Measurements from ENCODE around the gene IPO11. TPM values are rescaled to one million over a fixed set of nuclear protein-coding genes. Genes with fewer than 3 reads are reported as not detected.
A peak's percentile ranks its signal among the peaks of the same experiment; 100 is the strongest.

IPO11 gene
- total and polyA plus RNA-seq, 7 experiments from 2014 or later = 5.9 to 29.0 (median 23.2) TPM

DNA sequence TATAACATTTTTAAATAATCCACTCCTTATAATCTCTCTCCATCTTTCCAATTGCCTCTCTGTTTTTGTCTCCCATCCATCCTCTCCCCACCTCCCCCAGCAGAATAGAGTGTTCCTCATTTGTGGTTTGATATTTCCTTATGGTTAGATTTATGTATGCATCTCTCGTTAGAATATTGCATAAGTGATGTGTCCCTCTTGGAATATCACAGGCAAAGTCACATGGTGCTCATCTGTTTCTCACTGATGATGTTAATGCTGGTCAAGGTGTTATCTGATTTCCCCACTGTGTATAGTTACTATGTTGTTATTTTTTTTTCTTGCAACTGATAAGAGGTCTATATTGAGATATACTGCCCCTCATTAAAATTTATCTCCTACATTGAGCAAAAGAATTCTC lies 162.9 kb downstream of the IPO11 start:
- Histone ChIP-seq H3K4me1 (ENCODE audit: control insufficient read depth in 2 of 2, insufficient read depth in 2 of 2, low read length in 2 of 2) (peaks cover 6 to 11% of the 10 kb centered on the region in 2 donors), H3K9me3 (ENCODE audit: control insufficient read depth in 2 of 3, low read length in 3 of 3) (no peaks in the 10 kb centered on the region), H3K4me3 (ENCODE audit: low read length) (no peak overlapping the region), H3K36me3 (ENCODE audit: control insufficient read depth in 2 of 3, insufficient read depth in 3 of 3, low read length in 3 of 3) (no peaks in the 10 kb centered on the region), H3K27me3 (ENCODE audit: control insufficient read depth in 2 of 2, insufficient read depth in 2 of 2, low read length in 2 of 2) (no peaks in the 10 kb centered on the region), H3K27ac (ENCODE audit: low read depth, low read length) (no peak overlapping the region)
- no peak for DNase-seq
- intact Hi-C loops (cut with micrococcal nuclease) = loop anchor here in 1 of 2 donors (10.0 kb wide), 1 partner anchor 271 kb away; the partner anchor contains the start of gene KIF2A
- Mint-ChIP-seq H3K27ac (peak overlapping the region in 8 of 9 donors; percentile 0 to 70 (median 41)), H3K9me3 (peaks cover 0 to 6% (median 0%) of the 10 kb centered on the region in 11 donors), H3K4me1 (peaks cover 13 to 61% (median 34%) of the 10 kb centered on the region in 7 donors), H3K36me3 (peaks cover 0 to 11% (median 7%) of the 10 kb centered on the region in 5 donors), H3K27me3 (no peaks in the 10 kb centered on the region), H3K4me3 (no peak overlapping the region)
- no peak for ATAC-seq
- CTCF ChIA-PET = no interaction called here
- POLR2A ChIA-PET = no interaction called here

DNA sequence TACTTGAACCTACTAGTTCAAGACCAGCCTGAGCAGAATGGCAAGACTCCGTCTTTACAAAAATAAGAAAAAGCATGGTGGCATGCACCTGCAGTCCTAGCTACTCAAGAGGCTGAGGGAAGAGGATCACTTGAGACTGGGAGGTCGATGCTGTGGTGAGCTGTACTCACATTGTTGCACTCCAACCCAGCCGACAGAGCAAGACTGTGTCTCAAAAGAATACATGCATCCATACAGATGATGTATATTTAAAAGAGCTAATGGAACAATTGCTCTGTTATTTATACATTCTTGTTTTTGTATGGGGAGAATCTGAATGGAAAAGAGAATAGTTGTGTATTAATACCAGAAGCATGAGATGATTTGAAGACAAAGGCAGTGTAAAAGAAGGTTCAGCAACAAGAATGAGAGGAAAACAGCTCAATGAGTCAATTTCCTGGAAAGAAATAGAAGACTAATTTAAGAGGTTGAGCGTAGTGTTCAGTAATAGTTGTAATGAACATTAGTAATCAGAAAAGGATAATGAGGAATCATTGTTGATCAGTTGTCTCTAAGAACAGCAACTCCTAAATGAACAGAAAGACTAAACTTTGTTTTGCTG lies 164.1 kb downstream of the IPO11 start:
- intact Hi-C loops (cut with micrococcal nuclease) = loop anchor here (2.0 to 10.0 kb wide), 2 partner anchors 272 kb away; partner anchors contain the start of gene KIF2A (in 1 of the 2)
- no peaks in the 10 kb centered on the region for H3K9me3 ChIP-seq (ENCODE audit: control insufficient read depth in 2 of 3, low read length in 3 of 3)
- H3K27ac ChIP-seq (ENCODE audit: low read depth, low read length) = no peak overlapping the region
- H3K27me3 ChIP-seq (ENCODE audit: control insufficient read depth in 2 of 2, insufficient read depth in 2 of 2, low read length in 2 of 2) = no peaks in the 10 kb centered on the region
- H3K27ac Mint-ChIP-seq = peak overlapping the region; percentile 2 to 75 (median 57)
- peaks cover 0 to 15% (median 10%) of the 10 kb centered on the region in 5 donors for H3K36me3 Mint-ChIP-seq
- H3K4me3 Mint-ChIP-seq = peak overlapping the region in 2 of 10 donors; percentile 13 to 36
- no peaks in the 10 kb centered on the region for H3K36me3 ChIP-seq (ENCODE audit: control insufficient read depth in 2 of 3, insufficient read depth in 3 of 3, low read length in 3 of 3)
- DNase-seq (no peak), ATAC-seq (no peak)
- ChIA-PET CTCF (no interaction called here), POLR2A (interaction anchor here (0.8 kb wide), 1 partner anchor 30 kb away, joined by 3 read pairs; no protein-coding TSS in a partner anchor)
- peaks cover 0 to 6% (median 0%) of the 10 kb centered on the region in 11 donors for H3K9me3 Mint-ChIP-seq
- H3K27me3 Mint-ChIP-seq = no peaks in the 10 kb centered on the region
- H3K4me1 ChIP-seq (ENCODE audit: control insufficient read depth in 2 of 2, insufficient read depth in 2 of 2, low read length in 2 of 2) = peaks cover 6 to 11% of the 10 kb centered on the region in 2 donors
- H3K4me3 ChIP-seq (ENCODE audit: low read length) = no peak overlapping the region
- peaks cover 13 to 71% (median 34%) of the 10 kb centered on the region in 7 donors for H3K4me1 Mint-ChIP-seq

GRCh38 chr5:62577488-62577887 lies 164.9 kb downstream of the IPO11 start:
- Mint-ChIP-seq H3K4me1 (peaks cover 17 to 79% (median 40%) of the 10 kb centered on the region in 7 donors), H3K27me3 (no peaks in the 10 kb centered on the region), H3K9me3 (peaks cover 0 to 6% (median 0%) of the 10 kb centered on the region in 11 donors), H3K4me3 (no peak overlapping the region), H3K27ac (peak overlapping the region in 5 of 9 donors; percentile 42 to 75 (median 70)), H3K36me3 (peaks cover 0 to 16% (median 10%) of the 10 kb centered on the region in 5 donors)
- H3K4me3 ChIP-seq (ENCODE audit: low read length) = no peak overlapping the region
- H3K9me3 ChIP-seq (ENCODE audit: control insufficient read depth in 2 of 3, low read length in 3 of 3) = no peaks in the 10 kb centered on the region
- ATAC-seq = no peak
- ChIA-PET POLR2A (interaction anchor here (0.6 kb wide), 1 partner anchor 121 kb away, joined by 3 read pairs; no protein-coding TSS in a partner anchor), CTCF (no interaction called here)
- no peaks in the 10 kb centered on the region for H3K36me3 ChIP-seq (ENCODE audit: control insufficient read depth in 2 of 3, insufficient read depth in 3 of 3, low read length in 3 of 3)
- peaks cover 6 to 11% of the 10 kb centered on the region in 2 donors for H3K4me1 ChIP-seq (ENCODE audit: control insufficient read depth in 2 of 2, insufficient read depth in 2 of 2, low read length in 2 of 2)
- intact Hi-C loops (cut with micrococcal nuclease) = loop anchor here (2.0 to 10.0 kb wide), 2 partner anchors 273 kb away; partner anchors contain the start of gene KIF2A (in 1 of the 2)
- DNase-seq = no peak
- H3K27ac ChIP-seq (ENCODE audit: low read depth, low read length) = no peak overlapping the region
- H3K27me3 ChIP-seq (ENCODE audit: control insufficient read depth in 2 of 2, insufficient read depth in 2 of 2, low read length in 2 of 2) = no peaks in the 10 kb centered on the region

DNA sequence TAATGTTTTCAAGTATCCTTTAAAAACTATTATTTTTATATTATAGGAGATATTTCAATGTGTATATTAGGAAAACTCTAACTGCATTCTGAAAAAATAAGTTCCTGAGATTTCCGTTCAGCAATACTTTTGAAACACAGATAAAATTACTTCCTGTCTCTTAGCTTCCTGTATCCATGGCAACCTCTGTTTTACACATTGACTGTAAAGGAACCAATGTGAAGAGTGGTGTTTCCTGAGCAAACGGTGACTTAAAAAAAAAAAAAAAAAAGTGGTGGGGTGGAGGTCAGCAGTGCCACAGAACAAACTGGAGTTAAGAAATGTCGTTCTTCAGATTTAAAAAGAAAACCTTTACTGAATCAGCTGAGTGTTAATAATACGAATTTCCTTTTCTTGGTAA lies 166.0 kb downstream of the IPO11 start, which contains the start of gene LRRC70:
Gene LRRC70 (plus strand): TSS at position 280 of the 400 bp plus-strand sequence. CDS start 620 bp downstream, outside the sequence.
- Mint-ChIP-seq H3K9me3 (peaks cover 0 to 6% (median 0%) of the 10 kb centered on the region in 11 donors), H3K27ac (peak within 1 kb of the TSS; percentile 72 to 97 (median 85)), H3K4me1 (peaks cover 17 to 71% (median 41%) of the 10 kb centered on the region in 7 donors), H3K4me3 (peak within 1 kb of the TSS; percentile 46 to 91 (median 78)), H3K27me3 (no peaks in the 10 kb centered on the region), H3K36me3 (peaks cover 0 to 16% (median 10%) of the 10 kb centered on the region in 5 donors)
- Histone ChIP-seq H3K27ac (ENCODE audit: low read depth, low read length) (peak within 1 kb of the TSS; percentile 64), H3K9me3 (ENCODE audit: control insufficient read depth in 2 of 3, low read length in 3 of 3) (no peaks in the 10 kb centered on the region), H3K4me1 (ENCODE audit: control insufficient read depth in 2 of 2, insufficient read depth in 2 of 2, low read length in 2 of 2) (peaks cover 6 to 11% of the 10 kb centered on the region in 2 donors), H3K27me3 (ENCODE audit: control insufficient read depth in 2 of 2, insufficient read depth in 2 of 2, low read length in 2 of 2) (no peaks in the 10 kb centered on the region), H3K4me3 (ENCODE audit: low read length) (no peak within 1 kb of the TSS), H3K36me3 (ENCODE audit: control insufficient read depth in 2 of 3, insufficient read depth in 3 of 3, low read length in 3 of 3) (no peaks in the 10 kb centered on the region)
- ChIA-PET POLR2A (interaction anchor here (1.2 kb wide), 1 partner anchor 175 kb away, joined by 3 read pairs; the partner anchor contains the start of gene DIMT1), CTCF (interaction anchor here (0.6 to 0.8 kb wide), 2 partner anchors 169 to 1634 kb away, joined by 3 to 4 read pairs; partner anchors contain the start of genes ERCC8 and NDUFAF2)
- DNase-seq (peak in 7 of 9 donors; percentile 66 to 88 (median 83)), ATAC-seq (peak; percentile 95)
- intact Hi-C loops (cut with micrococcal nuclease) = loop anchor here (1.0 to 10.0 kb wide), 2 partner anchors 175 to 274 kb away; partner anchors contain the start of genes DIMT1 (in 1 of the 2) and KIF2A (in 1 of the 2)

DNA sequence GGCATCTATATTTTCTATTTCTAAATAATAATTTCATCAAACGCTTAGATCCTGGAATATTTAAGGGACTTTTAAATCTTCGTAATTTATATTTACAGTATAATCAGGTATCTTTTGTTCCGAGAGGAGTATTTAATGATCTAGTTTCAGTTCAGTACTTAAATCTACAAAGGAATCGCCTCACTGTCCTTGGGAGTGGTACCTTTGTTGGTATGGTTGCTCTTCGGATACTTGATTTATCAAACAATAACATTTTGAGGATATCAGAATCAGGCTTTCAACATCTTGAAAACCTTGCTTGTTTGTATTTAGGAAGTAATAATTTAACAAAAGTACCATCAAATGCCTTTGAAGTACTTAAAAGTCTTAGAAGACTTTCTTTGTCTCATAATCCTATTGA lies 167.2 kb downstream of the IPO11 start:
- no peak overlapping the region for H3K4me3 ChIP-seq (ENCODE audit: low read length)
- H3K36me3 Mint-ChIP-seq = peaks cover 0 to 16% (median 10%) of the 10 kb centered on the region in 5 donors
- peak overlapping the region in 6 of 10 donors; percentile 44 to 77 (median 68) for H3K4me3 Mint-ChIP-seq
- H3K27ac ChIP-seq (ENCODE audit: low read depth, low read length) = peak overlapping the region; percentile 64
- ATAC-seq (no peak), DNase-seq (no peak)
- intact Hi-C loops (cut with micrococcal nuclease) = loop anchor here in 1 of 2 donors (10.0 kb wide), 1 partner anchor 275 kb away; the partner anchor contains the start of gene KIF2A
- H3K27me3 Mint-ChIP-seq = no peaks in the 10 kb centered on the region
- no peaks in the 10 kb centered on the region for H3K36me3 ChIP-seq (ENCODE audit: control insufficient read depth in 2 of 3, insufficient read depth in 3 of 3, low read length in 3 of 3)
- CTCF ChIA-PET = no interaction called here
- no peaks in the 10 kb centered on the region for H3K9me3 ChIP-seq (ENCODE audit: control insufficient read depth in 2 of 3, low read length in 3 of 3)
- H3K9me3 Mint-ChIP-seq = peaks cover 0 to 6% (median 0%) of the 10 kb centered on the region in 11 donors
- peaks cover 19 to 76% (median 50%) of the 10 kb centered on the region in 7 donors for H3K4me1 Mint-ChIP-seq
- POLR2A ChIA-PET = no interaction called here
- peak overlapping the region in 5 of 9 donors; percentile 48 to 89 (median 72) for H3K27ac Mint-ChIP-seq
- peaks cover 6 to 11% of the 10 kb centered on the region in 2 donors for H3K4me1 ChIP-seq (ENCODE audit: control insufficient read depth in 2 of 2, insufficient read depth in 2 of 2, low read length in 2 of 2)
- no peaks in the 10 kb centered on the region for H3K27me3 ChIP-seq (ENCODE audit: control insufficient read depth in 2 of 2, insufficient read depth in 2 of 2, low read length in 2 of 2)

DNA sequence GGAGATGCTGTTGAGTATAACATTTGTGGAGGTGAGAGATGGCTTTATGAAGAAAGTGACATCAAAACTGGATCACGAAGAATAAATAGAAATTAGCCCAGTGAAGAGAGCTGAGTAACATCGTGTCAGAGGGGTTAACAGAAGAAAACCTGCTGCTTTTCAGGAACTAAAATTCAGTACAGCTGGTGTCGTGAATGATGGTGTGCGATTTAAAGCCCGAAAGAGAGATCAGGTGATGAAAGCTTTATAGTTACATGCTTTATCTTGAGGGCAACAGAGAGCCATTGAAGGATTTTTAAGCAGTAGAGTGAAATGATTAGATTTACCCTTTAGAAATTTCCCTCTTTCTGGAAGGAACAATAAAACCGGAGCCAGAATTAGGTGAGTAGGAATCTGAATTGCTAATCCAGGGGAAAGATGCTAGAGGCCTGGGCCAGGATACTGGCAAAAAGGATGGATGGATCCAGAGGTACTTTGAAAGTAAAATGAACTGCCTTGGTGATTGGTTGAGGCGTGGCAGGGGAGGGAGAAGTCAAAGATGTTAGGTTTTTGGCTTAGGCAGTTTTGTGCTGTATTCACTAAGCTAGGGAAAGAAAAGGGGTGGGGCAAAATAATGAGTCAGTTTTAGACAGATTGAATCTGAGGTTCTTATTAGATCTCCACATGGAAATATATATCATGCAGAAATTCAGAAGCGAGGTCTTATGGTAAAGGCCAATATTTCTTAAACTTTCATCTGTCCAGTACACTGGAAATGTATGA lies 169.5 kb downstream of the IPO11 start:
- Histone ChIP-seq H3K4me1 (ENCODE audit: control insufficient read depth in 2 of 2, insufficient read depth in 2 of 2, low read length in 2 of 2) (peaks cover 6 to 15% of the 10 kb centered on the region in 2 donors), H3K36me3 (ENCODE audit: control insufficient read depth in 2 of 3, insufficient read depth in 3 of 3, low read length in 3 of 3) (no peaks in the 10 kb centered on the region), H3K27ac (ENCODE audit: low read depth, low read length) (peak overlapping the region; percentile 32), H3K4me3 (ENCODE audit: low read length) (no peak overlapping the region), H3K9me3 (ENCODE audit: control insufficient read depth in 2 of 3, low read length in 3 of 3) (no peaks in the 10 kb centered on the region), H3K27me3 (ENCODE audit: control insufficient read depth in 2 of 2, insufficient read depth in 2 of 2, low read length in 2 of 2) (no peaks in the 10 kb centered on the region)
- intact Hi-C loops (cut with micrococcal nuclease) = loop anchor here in 1 of 2 donors (2.0 kb wide), 1 partner anchor 21 kb away; no protein-coding TSS in a partner anchor
- Mint-ChIP-seq H3K36me3 (peaks cover 0 to 21% (median 11%) of the 10 kb centered on the region in 5 donors), H3K4me3 (peak overlapping the region in 8 of 10 donors; percentile 56 to 79 (median 66)), H3K27ac (peak overlapping the region in 8 of 9 donors; percentile 35 to 89 (median 78)), H3K9me3 (no peaks in the 10 kb centered on the region), H3K4me1 (peaks cover 19 to 75% (median 50%) of the 10 kb centered on the region in 7 donors), H3K27me3 (no peaks in the 10 kb centered on the region)
- ATAC-seq = peak; percentile 30
- ChIA-PET POLR2A (no interaction called here), CTCF (no interaction called here)
- no peak for DNase-seq
